ENCODE measurements around the gene PPP1R15A. TPM values are rescaled to one million over a fixed set of nuclear protein-coding genes. Genes with fewer than 3 reads are reported as not detected.

Gene PPP1R15A
- total RNA-seq, 4 donors from 2014 or later: 28.7 to 73.9 (median 39.8) TPM

DNA sequence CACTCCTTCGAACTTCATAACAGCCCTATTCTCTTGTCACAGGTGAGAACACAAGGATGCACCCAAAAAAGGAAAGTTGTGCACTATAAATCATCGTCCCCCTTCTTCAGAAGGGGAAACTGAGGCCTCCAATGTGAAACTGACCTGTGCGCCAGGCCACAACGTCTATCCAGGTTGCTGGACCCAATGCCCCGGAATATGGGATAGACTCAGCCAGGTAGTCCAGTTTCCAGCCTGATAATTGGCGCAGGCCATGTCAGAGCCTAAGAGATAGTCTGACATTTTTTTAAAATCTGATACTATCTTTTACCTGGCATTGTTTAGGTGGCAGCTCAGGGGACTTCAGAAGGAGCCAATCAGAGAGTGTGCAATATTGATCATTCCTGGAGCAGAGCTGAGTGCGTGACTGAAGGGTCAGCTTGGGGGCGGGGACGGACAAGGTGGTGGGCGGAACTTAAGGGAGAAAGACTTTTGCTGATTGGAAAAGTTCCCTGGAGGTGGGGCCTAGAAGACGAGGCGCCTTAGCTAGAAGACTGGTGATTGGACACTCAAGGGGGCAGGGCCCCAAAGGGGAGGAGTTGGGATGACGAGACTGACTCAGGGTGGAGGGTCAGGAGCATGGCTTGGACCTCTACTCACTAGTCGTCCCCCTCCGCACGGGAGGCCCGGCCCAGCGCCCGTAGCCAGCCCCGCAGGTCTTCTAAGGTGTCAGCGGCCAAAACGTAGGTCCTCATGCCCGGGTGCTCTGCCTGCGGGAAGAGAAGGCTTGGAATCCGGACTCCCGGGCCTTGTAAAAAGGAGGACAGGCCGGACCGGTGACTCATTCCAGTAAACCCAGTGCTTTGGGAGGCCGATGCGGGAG, 12.3 kb upstream of the PPP1R15A start:
- TF ChIP-seq POLR2A (IDR thresholded peaks at IDR 0.05) (no peak), CTCF (IDR thresholded peaks at IDR 0.05 in 4 of 5, conservative IDR thresholded peaks at IDR 0.05 in 1 of 5) (no peak)
- ATAC-seq (no peak), DNase-seq (no peak)
- Histone ChIP-seq H3K27ac (no peak overlapping the region), H3K36me3 (no peaks in the 10 kb centered on the region), H3K4me1 (peaks cover 0 to 9% of the 10 kb centered on the region in 2 donors), H3K9me3 (no peaks in the 10 kb centered on the region), H3K4me3 (no peak overlapping the region), H3K27me3 (no peaks in the 10 kb centered on the region)
- intact Hi-C loops (cut with DNase I; ENCODE audit: low total_unique reads) (no loop called here), in situ Hi-C loops (cut with MboI; ENCODE audit: low sequenced_read_pairs in 4 of 4) (loop anchor here in 1 of 4 donors (25.0 kb wide), 1 partner anchor 102 kb away; the partner anchor contains the start of genes BAX and FTL)

- no peak for TF ChIP-seq POLR2A (IDR thresholded peaks at IDR 0.05)
- no peak for TF ChIP-seq CTCF (IDR thresholded peaks at IDR 0.05 in 4 of 5, conservative IDR thresholded peaks at IDR 0.05 in 1 of 5)
- no peak overlapping the region for H3K4me3 ChIP-seq
- intact Hi-C loops (cut with DNase I; ENCODE audit: low total_unique reads) (no loop called here), in situ Hi-C loops (cut with MboI; ENCODE audit: low sequenced_read_pairs in 4 of 4) (loop anchor here in 1 of 4 donors (25.0 kb wide), 1 partner anchor 101 kb away; the partner anchor contains the start of genes BAX and FTL)
- peaks cover 0 to 9% of the 10 kb centered on the region in 2 donors for H3K4me1 ChIP-seq
- H3K9me3 ChIP-seq: no peaks in the 10 kb centered on the region
- H3K36me3 ChIP-seq: no peaks in the 10 kb centered on the region
- DNase-seq (no peak), ATAC-seq (no peak)
- H3K27me3 ChIP-seq: no peaks in the 10 kb centered on the region
- H3K27ac ChIP-seq: no peak overlapping the region
Measured at GRCh38 chr19:48861313-48861712, 10.9 kb upstream of the PPP1R15A start.

DNA sequence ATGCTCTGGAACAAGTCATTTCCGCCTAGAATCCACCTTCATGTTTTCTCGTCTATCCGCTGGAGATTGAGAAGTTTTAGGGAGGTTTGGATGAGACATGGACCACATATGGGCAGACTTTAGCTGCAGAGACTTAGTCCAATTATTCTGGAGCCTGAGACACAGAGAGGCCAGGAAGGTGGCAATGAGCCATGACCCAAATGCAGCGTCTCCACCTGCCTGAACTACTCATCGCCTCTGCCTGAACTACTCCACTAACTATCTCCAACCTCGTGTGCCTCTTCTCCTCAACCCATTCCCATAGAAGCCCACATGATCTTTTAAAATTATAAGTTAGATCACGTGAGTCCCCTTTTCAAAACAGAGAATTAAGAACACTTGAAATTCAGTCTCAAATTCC, 9.4 kb upstream of the PPP1R15A start:
- peak; percentile 82 to 87 for ATAC-seq
- peak overlapping the region in 2 of 4 donors; percentile 49 to 55 for H3K27ac ChIP-seq
- intact Hi-C loops (cut with DNase I; ENCODE audit: low total_unique reads) (no loop called here), in situ Hi-C loops (cut with MboI; ENCODE audit: low sequenced_read_pairs in 4 of 4) (loop anchor here in 1 of 4 donors (25.0 kb wide), 1 partner anchor 99 kb away; the partner anchor contains the start of genes BAX and FTL)
- H3K27me3 ChIP-seq: no peaks in the 10 kb centered on the region
- TF ChIP-seq POLR2A (IDR thresholded peaks at IDR 0.05): no peak
- TF ChIP-seq CTCF (IDR thresholded peaks at IDR 0.05 in 4 of 5, conservative IDR thresholded peaks at IDR 0.05 in 1 of 5): no peak
- no peaks in the 10 kb centered on the region for H3K36me3 ChIP-seq
- no peaks in the 10 kb centered on the region for H3K9me3 ChIP-seq
- no peak overlapping the region for H3K4me3 ChIP-seq
- DNase-seq: peak in 1 of 2 donors; percentile 63
- H3K4me1 ChIP-seq: peaks cover 3 to 14% of the 10 kb centered on the region in 2 donors

DNA sequence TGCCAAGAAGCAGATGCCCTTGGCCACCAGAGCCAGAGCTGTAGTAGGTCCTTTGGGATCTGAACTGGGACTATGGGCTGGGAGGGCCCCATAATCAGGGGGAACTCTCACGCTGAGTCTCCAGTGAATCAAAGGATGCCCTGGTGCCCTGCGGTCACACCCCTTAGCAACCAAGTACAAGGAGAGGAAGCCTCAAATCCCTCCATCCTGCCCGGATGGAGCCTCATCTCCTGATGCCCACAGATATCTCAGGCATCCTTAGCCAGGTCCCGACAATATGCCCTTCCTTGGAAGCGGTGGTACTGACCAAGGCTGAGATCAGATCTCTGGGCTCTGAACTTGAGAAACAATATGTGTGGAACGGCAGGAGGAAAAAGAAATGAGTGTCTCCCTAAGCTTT, 5.5 kb upstream of the PPP1R15A start:
- Histone ChIP-seq H3K4me3 (no peak overlapping the region), H3K27ac (no peak overlapping the region)

More for the DNA sequence above, 5.5 kb upstream of the PPP1R15A start:
- Histone ChIP-seq H3K36me3 (no peaks in the 10 kb centered on the region), H3K27me3 (no peaks in the 10 kb centered on the region), H3K4me1 (peaks cover 12 to 24% of the 10 kb centered on the region in 2 donors), H3K9me3 (no peaks in the 10 kb centered on the region)
- no peak for TF ChIP-seq POLR2A (IDR thresholded peaks at IDR 0.05)
- TF ChIP-seq CTCF (IDR thresholded peaks at IDR 0.05 in 4 of 5, conservative IDR thresholded peaks at IDR 0.05 in 1 of 5): no peak
- intact Hi-C loops (cut with DNase I; ENCODE audit: low total_unique reads): no loop called here
- ATAC-seq: no peak
- no peak for DNase-seq
- in situ Hi-C loops (cut with MboI; ENCODE audit: low sequenced_read_pairs in 4 of 4): loop anchor here in 1 of 4 donors (25.0 kb wide), 1 partner anchor 96 kb away; the partner anchor contains the start of genes BAX and FTL

Data from gastrocnemius medialis (tissue), 4 donors.